ENCODE data around the gene MVB12B. TPM values are rescaled to one million over a fixed set of nuclear protein-coding genes. Genes with fewer than 3 reads are reported as not detected.

The MVB12B gene
- total RNA-seq, 4 donors from 2014 or later = 8.5 to 13.0 (median 10.5) TPM

DNA sequence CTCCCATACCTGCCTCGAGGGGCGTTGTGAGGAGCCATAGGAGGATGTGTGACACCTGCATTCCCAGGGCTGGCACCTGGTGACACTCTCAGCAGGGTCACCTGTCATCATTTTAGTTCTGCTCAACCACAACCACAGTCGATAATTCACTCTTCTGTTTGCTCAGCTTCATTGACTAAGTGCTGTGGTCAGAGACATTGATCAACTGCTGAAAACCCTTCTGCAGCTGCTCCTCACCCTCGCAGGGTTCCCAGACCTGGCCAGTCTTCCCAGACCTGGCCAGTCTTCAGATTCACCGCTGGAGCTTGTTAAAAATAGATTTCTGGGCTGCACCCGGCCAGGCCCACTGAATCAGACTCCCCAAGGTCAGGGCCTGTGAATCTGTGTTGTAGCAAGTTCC is 92.8 kb downstream of the MVB12B start:
- no peak for TF ChIP-seq CTCF (IDR thresholded peaks at IDR 0.05; ENCODE audit: low read depth)

DNA sequence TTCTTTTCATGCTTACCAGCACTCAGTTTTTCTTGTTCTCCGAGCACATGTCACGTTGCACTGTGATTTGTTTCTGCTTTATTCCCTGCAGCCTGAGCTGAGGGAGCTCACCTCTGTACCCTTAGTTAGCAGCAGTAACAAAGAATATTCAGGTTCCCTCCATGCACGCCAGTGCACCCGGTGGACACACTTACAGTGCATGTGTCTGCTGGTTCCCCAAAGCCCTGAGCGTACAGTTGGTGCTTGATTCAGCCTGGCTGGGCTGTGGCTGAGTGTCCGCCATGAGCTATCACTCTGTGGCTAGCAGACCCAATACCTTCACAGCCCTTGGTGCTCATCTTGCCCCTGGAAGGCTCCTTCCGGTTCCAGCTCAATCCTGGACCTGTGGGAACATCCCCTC is 93.5 kb downstream of the MVB12B start:
- TF ChIP-seq CTCF (IDR thresholded peaks at IDR 0.05; ENCODE audit: low read depth) = no peak

- no peak for TF ChIP-seq CTCF (IDR thresholded peaks at IDR 0.05; ENCODE audit: low read depth)
Observed at GRCh38 chr9:126420643-126421564, 94.3 kb downstream of the MVB12B start.

- TF ChIP-seq CTCF (IDR thresholded peaks at IDR 0.05; ENCODE audit: low read depth) = no peak
Observed at GRCh38 chr9:126421567-126422428, 95.2 kb downstream of the MVB12B start.

- TF ChIP-seq CTCF (IDR thresholded peaks at IDR 0.05; ENCODE audit: low read depth) = no peak
Observed at GRCh38 chr9:126423142-126423915, 96.7 kb downstream of the MVB12B start.

GRCh38 chr9:126423916-126424185 is 97.2 kb downstream of the MVB12B start:
- TF ChIP-seq CTCF (IDR thresholded peaks at IDR 0.05; ENCODE audit: low read depth) = no peak
